HEK293 (cell line): ENCODE results near the gene COL5A1.
A peak's percentile ranks its signal among the peaks of the same experiment; 100 is the strongest.

Experiments used
- CTCF ChIA-PET: fragments of 350-600 bp; formaldehyde crosslinking; extraction: SDS; loops from one replicate; lab custom pipeline; 2021; ENCODE audit warnings: antibody characterized with exemption; lab: Yijun Ruan, JAX
- POLR2A ChIA-PET: fragments of 300-600 bp; formaldehyde crosslinking; extraction: SDS; loops from one replicate; lab custom pipeline; 2020; ENCODE audit warnings: antibody characterized with exemption, inconsistent platforms; lab: Yijun Ruan, JAX
- H3K27ac ChIP-seq: fragments of 200-500 bp; sonication (Bioruptor generic); 2 replicates; pipeline ENCODE4 v1.5.1; 2014; ENCODE audit warnings: low read depth, low read length, control low read depth, inconsistent platforms; ENCODE audit errors: extremely low read depth
- H3K36me3 ChIP-seq, 2 experiments: fragments of 200-500 bp in 1 of 2; sonication (Bioruptor generic) in 1 of 2; 1 replicate in 1 of 2; 2 replicates in 1 of 2; pipeline ENCODE4 v1.5.1; 2014 to 2017; ENCODE audit warnings: inconsistent platforms in 2 of 2, low read length in 2 of 2; ENCODE audit not compliant: control insufficient read depth in 2 of 2, insufficient read depth in 1 of 2
- H3K4me1 ChIP-seq: fragments of 200-500 bp; sonication (Bioruptor generic); 2 replicates; pipeline ENCODE4 v1.5.1; 2014; ENCODE audit warnings: mild to moderate bottlenecking, low read length, inconsistent platforms; ENCODE audit not compliant: control insufficient read depth, insufficient read depth
- H3K4me3 ChIP-seq: 2 replicates; pipeline ENCODE4 v1.5.1; 2011; ENCODE audit warnings: low read depth, mild to moderate bottlenecking, control low read depth, low read length, moderate library complexity
- H3K9me3 ChIP-seq: fragments of 200-500 bp; sonication (Bioruptor generic); 2 replicates; pipeline ENCODE4 v1.5.1; 2014; ENCODE audit warnings: low read depth, low read length, inconsistent platforms; ENCODE audit not compliant: control insufficient read depth, insufficient read depth
- BCL6B ChIP-seq: fragments of 450-650 bp; formaldehyde crosslinking; IDR thresholded peaks from 2 replicates; pipeline ENCODE4 v1.5.1; 2017; ENCODE audit warnings: missing biosample characterization, missing genetic modification characterization
- EGR2 ChIP-seq: fragments of 450-650 bp; formaldehyde crosslinking; IDR thresholded peaks from 2 replicates; pipeline ENCODE4 v1.5.1; 2016; ENCODE audit warnings: low read depth, missing biosample characterization, missing genetic modification characterization
- KLF9 ChIP-seq: fragments of 450-650 bp; formaldehyde crosslinking; IDR thresholded peaks from 2 replicates; pipeline ENCODE4 v1.5.1; 2016; ENCODE audit warnings: missing biosample characterization, missing genetic modification characterization, low read depth
- SALL2 ChIP-seq: fragments of 450-650 bp; formaldehyde crosslinking; IDR thresholded peaks from 2 replicates; pipeline ENCODE4 v1.5.0; 2017; ENCODE audit warnings: missing biosample characterization, mild to moderate bottlenecking, missing genetic modification characterization, borderline replicate concordance
- ZFHX2 ChIP-seq: fragments of 450-650 bp; formaldehyde crosslinking; conservative IDR thresholded peaks from 2 replicates; pipeline ENCODE4 v1.5.1; 2016; ENCODE audit warnings: missing biosample characterization, missing genetic modification characterization
- ZNF148 ChIP-seq: fragments of 450-650 bp; formaldehyde crosslinking; IDR thresholded peaks from 2 replicates; pipeline ENCODE4 v1.5.0; 2017; ENCODE audit warnings: missing biosample characterization, missing genetic modification characterization, borderline replicate concordance
- ZNF174 ChIP-seq: fragments of 450-650 bp; formaldehyde crosslinking; IDR thresholded peaks from 2 replicates; pipeline ENCODE4 v1.5.0; 2017; ENCODE audit warnings: missing biosample characterization, mild to moderate bottlenecking, missing genetic modification characterization
- ZNF18 ChIP-seq: fragments of 450-650 bp; formaldehyde crosslinking; IDR thresholded peaks from 2 replicates; pipeline ENCODE4 v1.5.1; 2016; ENCODE audit warnings: missing biosample characterization, missing genetic modification characterization
- ZNF24 ChIP-seq: fragments of 450-650 bp; formaldehyde crosslinking; IDR thresholded peaks from 2 replicates; pipeline ENCODE4 v1.5.1; 2016; ENCODE audit warnings: missing biosample characterization, missing genetic modification characterization
- ZNF488 ChIP-seq: fragments of 450-650 bp; formaldehyde crosslinking; IDR thresholded peaks from 2 replicates; pipeline ENCODE4 v1.5.1; 2016; ENCODE audit warnings: missing biosample characterization, missing genetic modification characterization
- ZNF521 ChIP-seq: fragments of 450-650 bp; formaldehyde crosslinking; IDR thresholded peaks from 2 replicates; pipeline ENCODE4 v1.5.1; 2017; ENCODE audit warnings: missing biosample characterization, mild to moderate bottlenecking, missing genetic modification characterization
- ZNF692 ChIP-seq: fragments of 450-650 bp; formaldehyde crosslinking; IDR thresholded peaks from 2 replicates; pipeline ENCODE4 v1.5.1; 2016; ENCODE audit warnings: missing biosample characterization, missing genetic modification characterization
- ZNF785 ChIP-seq: fragments of 450-650 bp; formaldehyde crosslinking; IDR thresholded peaks from 2 replicates; pipeline ENCODE4 v1.5.1; 2016; ENCODE audit warnings: missing biosample characterization, missing genetic modification characterization
- ZNF843 ChIP-seq: fragments of 450-650 bp; formaldehyde crosslinking; IDR thresholded peaks from 2 replicates; pipeline ENCODE4 v1.5.1; 2016; ENCODE audit warnings: missing biosample characterization, missing genetic modification characterization
- ZSCAN4 ChIP-seq: fragments of 450-650 bp; formaldehyde crosslinking; IDR thresholded peaks from 2 replicates; pipeline ENCODE4 v1.5.1; 2017; ENCODE audit warnings: missing biosample characterization, missing genetic modification characterization

COL5A1 gene

GRCh38 chr9:134758949-134759607 is 117.5 kb downstream of the COL5A1 start:
- POLR2A ChIA-PET = no interaction called here
- TF ChIP-seq ZNF785 (tag by site-specific recombination) (0 out of 2 replicates have a peak, but pooled peaks have one; percentile 22), ZNF18 (tag by site-specific recombination) (peak; percentile 52), ZNF692 (no peak), ZSCAN4 (peak; percentile 93), ZNF148 (tag by site-specific recombination) (peak; percentile 53; the same call in 1 of the 2 replicates), BCL6B (tag by site-specific recombination) (0 out of 2 replicates have a peak, but pooled peaks have one; percentile 17), KLF9 (tag by site-specific recombination) (peak; percentile 56; the same call in 1 of the 2 replicates), ZNF24 (tag by site-specific recombination) (no peak), ZNF488 (tag by site-specific recombination) (0 out of 2 replicates have a peak, but pooled peaks have one; percentile 28), ZNF174 (tag by site-specific recombination) (no peak), EGR2 (tag by site-specific recombination) (peak; percentile 96), ZFHX2 (tag by site-specific recombination) (peak; percentile 94), ZNF843 (tag by site-specific recombination) (no peak), SALL2 (tag by site-specific recombination) (0 out of 2 replicates have a peak, but pooled peaks have one; percentile 41), ZNF521 (tag by site-specific recombination) (0 out of 2 replicates have a peak, but pooled peaks have one; percentile 50)
- Histone ChIP-seq H3K36me3 (no peaks in the 10 kb centered on the region; a peak in 1 of 3 replicates), H3K4me3 (no peak overlapping the region), H3K27ac (no peak overlapping the region), H3K9me3 (no peaks in the 10 kb centered on the region), H3K4me1 (no peaks in the 10 kb centered on the region)
- CTCF ChIA-PET = interaction anchor here (0.6 kb wide), 1 partner anchor 310 kb away, joined by 3 read pairs; no protein-coding TSS in a partner anchor
